Endodermal cell (in vitro differentiated cells): ENCODE results near the gene OR56A4. TPM values are rescaled to one million over a fixed set of nuclear protein-coding genes. Genes with fewer than 3 reads are reported as not detected.
"Not testable (repeated sequence)": the region's sequence is repeated elsewhere in the genome, so short reads cannot be mapped to it uniquely, and the experiment has no call there.

Experiments used
- DNase-seq: peaks from one replicate; pipeline ENCODE4 v3.0.0-alpha.2; 2017
- H3K27ac ChIP-seq: 2 replicates; pipeline ENCODE4 v1.5.1; 2013; ENCODE audit warnings: mild to moderate bottlenecking, low read depth, low read length, moderate library complexity
- H3K27me3 ChIP-seq: 2 replicates; pipeline ENCODE4 v1.6.1; 2013; ENCODE audit warnings: mild to moderate bottlenecking, low read length, moderate library complexity; ENCODE audit not compliant: insufficient read depth, control insufficient read depth, poor library complexity, severe bottlenecking
- H3K36me3 ChIP-seq: 2 replicates; pipeline ENCODE4 v1.7.0; 2013; ENCODE audit warnings: mild to moderate bottlenecking, low read length, moderate library complexity; ENCODE audit not compliant: control insufficient read depth, insufficient read depth
- H3K4me1 ChIP-seq: one replicate; pipeline ENCODE4 v1.7.0; 2013; ENCODE audit warnings: low read length; ENCODE audit not compliant: control insufficient read depth, insufficient read depth
- H3K4me3 ChIP-seq: 2 replicates; pipeline ENCODE4 v1.5.1; 2013; ENCODE audit warnings: mild to moderate bottlenecking, low read length, moderate library complexity
- H3K9ac ChIP-seq: 2 replicates; pipeline ENCODE4 v1.6.1; 2013; ENCODE audit warnings: mild to moderate bottlenecking, low read length, moderate library complexity; ENCODE audit not compliant: poor library complexity, severe bottlenecking; ENCODE audit errors: extremely low read depth
- H3K9me3 ChIP-seq: 2 replicates; pipeline ENCODE4 v1.6.1; 2013; ENCODE audit warnings: mild to moderate bottlenecking, low read length, moderate library complexity; ENCODE audit not compliant: control insufficient read depth
- H3K27ac Mint-ChIP-seq: 2 replicates; pipeline ENCODE4 v1.8.0; 2020; ENCODE audit warnings: mixed read lengths
- H3K27me3 Mint-ChIP-seq: 2 replicates; pipeline ENCODE4 v1.8.0; 2021; ENCODE audit warnings: mild to moderate bottlenecking, mixed read lengths; ENCODE audit not compliant: insufficient read depth
- H3K36me3 Mint-ChIP-seq: 2 replicates; pipeline ENCODE4 v1.8.0; 2020; ENCODE audit warnings: low read depth, mixed read lengths
- H3K4me1 Mint-ChIP-seq: 2 replicates; pipeline ENCODE4 v1.8.0; 2020; ENCODE audit warnings: mixed read lengths
- H3K4me3 Mint-ChIP-seq: 2 replicates; pipeline ENCODE4 v1.8.0; 2020; ENCODE audit warnings: mild to moderate bottlenecking, moderate library complexity, mixed read lengths
- H3K9me3 Mint-ChIP-seq: 2 replicates; pipeline ENCODE4 v1.8.0; 2020; ENCODE audit warnings: mild to moderate bottlenecking, mixed read lengths
- WGBS, 2 experiments: methylation state at CpG; one replicate each; pipeline versions ENCODE4 v1.1.5 to v1.1.7; 2013; ENCODE audit warnings: missing lambda C conversion rate in 2 of 2, mixed read lengths in 1 of 2; ENCODE audit not compliant: insufficient coverage in 1 of 2, insufficient read length in 1 of 2; 5-methylcytosine and 5-hydroxymethylcytosine counted together
- total RNA-seq, 2 donors: library from RNA; stranded (reverse); fragmentation: NEBNext Ultra II Directional in 1 of 2; extraction: Animal tissue kit (Norgen Biotek cat#: 25700) in 1 of 2; gene quantifications; 2 replicates in 1 of 2; 3 replicates in 1 of 2; pipeline ENCODE4 v1.2.1, GENCODE V29; 2021
- TF ChIP-seq, protein P1 (sequence below): fragments of 200-600 bp; sonication (generic); conservative IDR thresholded peaks from 2 replicates; pipeline ENCODE4 v1.5.0; 2021; ENCODE audit warnings: antibody characterized with exemption, mild to moderate bottlenecking

Gene OR56A4
- total RNA-seq, 2 donors from 2014 or later: 0.15 to 0.59 TPM

GRCh38 chr11:5966958-5967357 lies 39.8 kb downstream of the OR56A4 start:
- no peak for DNase-seq
- Mint-ChIP-seq H3K27me3 (peaks cover 5% of the 10 kb centered on the region), H3K36me3 (no peaks in the 10 kb centered on the region), H3K27ac (no peak overlapping the region), H3K4me1 (no peaks in the 10 kb centered on the region), H3K9me3 (peaks cover 16% of the 10 kb centered on the region), H3K4me3 (no peak overlapping the region)
- H3K4me1 ChIP-seq: no peaks in the 10 kb centered on the region
- H3K4me3 ChIP-seq: no peak overlapping the region
- H3K9ac ChIP-seq: no peak overlapping the region
- no peaks in the 10 kb centered on the region for H3K36me3 ChIP-seq
- WGBS, 2 experiments: 100% methylated on average over 1 of the region's 2 CpGs
- TF ChIP-seq, protein P1, sequence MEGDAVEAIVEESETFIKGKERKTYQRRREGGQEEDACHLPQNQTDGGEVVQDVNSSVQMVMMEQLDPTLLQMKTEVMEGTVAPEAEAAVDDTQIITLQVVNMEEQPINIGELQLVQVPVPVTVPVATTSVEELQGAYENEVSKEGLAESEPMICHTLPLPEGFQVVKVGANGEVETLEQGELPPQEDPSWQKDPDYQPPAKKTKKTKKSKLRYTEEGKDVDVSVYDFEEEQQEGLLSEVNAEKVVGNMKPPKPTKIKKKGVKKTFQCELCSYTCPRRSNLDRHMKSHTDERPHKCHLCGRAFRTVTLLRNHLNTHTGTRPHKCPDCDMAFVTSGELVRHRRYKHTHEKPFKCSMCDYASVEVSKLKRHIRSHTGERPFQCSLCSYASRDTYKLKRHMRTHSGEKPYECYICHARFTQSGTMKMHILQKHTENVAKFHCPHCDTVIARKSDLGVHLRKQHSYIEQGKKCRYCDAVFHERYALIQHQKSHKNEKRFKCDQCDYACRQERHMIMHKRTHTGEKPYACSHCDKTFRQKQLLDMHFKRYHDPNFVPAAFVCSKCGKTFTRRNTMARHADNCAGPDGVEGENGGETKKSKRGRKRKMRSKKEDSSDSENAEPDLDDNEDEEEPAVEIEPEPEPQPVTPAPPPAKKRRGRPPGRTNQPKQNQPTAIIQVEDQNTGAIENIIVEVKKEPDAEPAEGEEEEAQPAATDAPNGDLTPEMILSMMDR: no peak
- H3K9me3 ChIP-seq: peaks cover 13% of the 10 kb centered on the region
- no peak overlapping the region for H3K27ac ChIP-seq
- no peaks in the 10 kb centered on the region for H3K27me3 ChIP-seq

- H3K27me3 Mint-ChIP-seq, H3K27me3 ChIP-seq, H3K36me3 ChIP-seq, H3K36me3 Mint-ChIP-seq, H3K9ac ChIP-seq, H3K4me3 Mint-ChIP-seq, H3K27ac Mint-ChIP-seq, H3K27ac ChIP-seq, H3K4me1 Mint-ChIP-seq, H3K4me3 ChIP-seq, DNase-seq, H3K4me1 ChIP-seq: not testable (repeated sequence)
- H3K9me3 Mint-ChIP-seq: peaks cover 39% of the 10 kb centered on the region
- peaks cover 24% of the 10 kb centered on the region for H3K9me3 ChIP-seq
- WGBS, 2 experiments: 84 to 91% methylated on average over 16 to 40 of the region's 40 CpGs
These were observed 45.9 kb downstream of the OR56A4 start for GRCh38 chr11:5960704-5961320.

DNA sequence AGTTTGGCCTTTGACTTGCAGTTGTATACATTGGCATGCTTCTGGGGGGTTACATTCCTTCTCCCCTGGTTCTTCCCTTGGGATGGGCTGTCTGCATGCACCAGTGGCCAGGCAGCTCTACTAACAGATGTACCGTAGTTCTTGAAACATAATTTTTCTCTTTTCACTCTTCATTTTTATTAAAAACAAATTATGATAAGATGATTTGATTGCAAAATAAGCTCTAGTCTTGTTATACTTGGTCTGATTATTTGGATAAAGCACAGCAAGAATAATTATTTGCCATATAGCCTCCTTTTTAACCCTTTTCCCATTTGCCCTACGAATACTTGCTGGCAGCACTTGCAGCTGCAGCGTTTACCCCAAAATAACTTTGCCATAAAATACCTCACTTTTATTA lies 51.2 kb downstream of the OR56A4 start:
- WGBS, 2 experiments: 94% methylated on average over 3 of the region's 3 CpGs; no CpG with 5 or more reads in 1 of the 2 experiments
- no peaks in the 10 kb centered on the region for H3K36me3 ChIP-seq
- Mint-ChIP-seq H3K4me3 (no peak overlapping the region), H3K36me3 (no peaks in the 10 kb centered on the region), H3K27ac (no peak overlapping the region), H3K27me3 (no peaks in the 10 kb centered on the region), H3K9me3 (peaks cover 12% of the 10 kb centered on the region), H3K4me1 (no peaks in the 10 kb centered on the region)
- no peak overlapping the region for H3K27ac ChIP-seq
- H3K9ac ChIP-seq: no peak overlapping the region
- H3K4me1 ChIP-seq: no peaks in the 10 kb centered on the region
- H3K9me3 ChIP-seq: peaks cover 7% of the 10 kb centered on the region
- TF ChIP-seq, protein P1: no peak
- no peak for DNase-seq
- H3K27me3 ChIP-seq: no peaks in the 10 kb centered on the region
- no peak overlapping the region for H3K4me3 ChIP-seq

Other genes with a start within 250 kb of the OR56A4 start
- not detected for gene OR52N5, start 223.6 kb downstream of the OR56A4 start, total RNA-seq
- not detected for gene OR52N1, start 215.7 kb downstream of the OR56A4 start, total RNA-seq
- gene OR52N2, start 198.0 kb downstream of the OR56A4 start, total RNA-seq: not detected
- gene OR52E6, start 165.0 kb downstream of the OR56A4 start, total RNA-seq: not detected
- not detected for gene OR52E8, start 149.3 kb downstream of the OR56A4 start, total RNA-seq
- not detected for gene OR52E4, start 126.3 kb downstream of the OR56A4 start, total RNA-seq
- gene OR52E5, start 113.7 kb downstream of the OR56A4 start, total RNA-seq: not detected
- gene OR56A3, start 64.7 kb downstream of the OR56A4 start, total RNA-seq: not detected
- not detected for gene OR56A5, start 38.5 kb downstream of the OR56A4 start, total RNA-seq
- gene OR52L1, start 20.0 kb downstream of the OR56A4 start, total RNA-seq: under 1 TPM in 1 of 2 donors, not detected in 1; 0.33 TPM
- under 1 TPM; 0.15 to 0.31 TPM for gene OR56A1, start 23.8 kb upstream of the OR56A4 start, total RNA-seq
- not detected for gene OR56B4, start 100.7 kb upstream of the OR56A4 start, total RNA-seq
- not detected for gene OR52B2, start 163.4 kb upstream of the OR56A4 start, total RNA-seq
- not detected for gene OR52W1, start 192.3 kb upstream of the OR56A4 start, total RNA-seq
- gene C11orf42, start 198.6 kb upstream of the OR56A4 start, total RNA-seq: not detected
- 10 to 100 TPM; 45.3 to 50.6 TPM for gene FHIP1B, start 227.7 kb upstream of the OR56A4 start, total RNA-seq
- gene CNGA4, start 232.1 kb upstream of the OR56A4 start, total RNA-seq: 1 to 10 TPM; 1.7 to 4.3 TPM